Measurements from ENCODE around the gene PDILT. TPM values are rescaled to one million over a fixed set of nuclear protein-coding genes. Genes with fewer than 3 reads are reported as not detected.
"Not testable (repeated sequence)": the region's sequence is repeated elsewhere in the genome, so short reads cannot be mapped to it uniquely, and the experiment has no call there.

Gene PDILT
- polyA plus RNA-seq, 1 donor from 2014 or later, result not detected

DNA sequence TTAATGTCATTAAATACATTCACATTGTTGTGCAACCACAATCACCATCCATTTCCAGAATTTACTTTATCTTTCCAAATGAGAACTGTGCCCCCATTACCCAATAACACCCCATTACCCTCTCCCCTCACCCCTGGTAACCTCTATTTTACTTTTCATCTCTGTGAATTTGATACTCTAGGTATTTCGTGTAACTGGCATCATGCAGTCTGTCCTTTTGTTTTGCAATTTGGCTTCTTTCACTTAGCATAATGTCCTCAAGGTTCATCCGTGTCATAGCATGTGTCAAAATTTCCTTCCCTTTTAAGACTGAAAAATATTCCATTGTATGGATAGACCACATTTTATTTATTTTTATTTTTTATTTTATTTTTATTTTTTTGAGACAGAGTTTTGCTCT is 17.2 kb upstream of the PDILT start:
- H3K4me1 Mint-ChIP-seq, H3K4me3 Mint-ChIP-seq, H3K27ac Mint-ChIP-seq: not testable (repeated sequence)

DNA sequence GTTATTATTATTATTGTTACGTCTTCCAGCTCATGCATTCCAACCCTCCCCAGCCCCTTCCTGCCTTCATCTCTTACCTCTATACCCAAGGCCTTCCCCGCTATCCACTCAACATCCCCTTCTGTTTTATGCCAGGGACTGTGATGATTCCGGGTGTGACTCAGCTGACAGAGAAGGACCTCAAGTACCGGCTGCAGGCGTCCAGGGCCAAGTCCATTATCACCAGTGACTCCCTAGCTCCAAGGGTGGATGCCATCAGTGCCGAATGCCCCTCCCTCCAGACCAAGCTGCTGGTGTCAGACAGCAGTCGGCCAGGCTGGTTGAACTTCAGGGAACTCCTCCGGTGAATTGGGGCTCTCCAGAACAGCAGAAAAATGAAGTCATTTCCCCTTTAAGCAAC is 14.6 kb upstream of the PDILT start:
- H3K27me3 Mint-ChIP-seq, H3K27ac Mint-ChIP-seq, H3K4me3 Mint-ChIP-seq, H3K9me3 Mint-ChIP-seq, H3K4me1 Mint-ChIP-seq, H3K36me3 Mint-ChIP-seq: not testable (repeated sequence)

More for the DNA sequence above, 17.2 kb upstream of the PDILT start:
- not testable (repeated sequence) for H3K27me3 Mint-ChIP-seq, H3K36me3 Mint-ChIP-seq, H3K9me3 Mint-ChIP-seq

GRCh38 chr16:20415541-20415940 is 11.0 kb upstream of the PDILT start:
- no peak overlapping the region for H3K4me3 Mint-ChIP-seq
- no peaks in the 10 kb centered on the region for H3K4me1 Mint-ChIP-seq
- H3K27ac Mint-ChIP-seq, result no peak overlapping the region
- H3K36me3 Mint-ChIP-seq, result no peaks in the 10 kb centered on the region
- peaks cover 5% of the 10 kb centered on the region for H3K27me3 Mint-ChIP-seq
- H3K9me3 Mint-ChIP-seq, result peaks cover 0 to 8% (median 0%) of the 10 kb centered on the region in 3 donors

GRCh38 chr16:20411055-20411454 is 6.5 kb upstream of the PDILT start:
- H3K4me3 Mint-ChIP-seq, result no peak overlapping the region
- H3K27ac Mint-ChIP-seq, result no peak overlapping the region
- peaks cover 0 to 8% (median 0%) of the 10 kb centered on the region in 3 donors for H3K9me3 Mint-ChIP-seq
- no peaks in the 10 kb centered on the region for H3K36me3 Mint-ChIP-seq
- H3K4me1 Mint-ChIP-seq, result peaks cover 4 to 6% (median 4%) of the 10 kb centered on the region in 3 donors
- H3K27me3 Mint-ChIP-seq, result peaks cover 5% of the 10 kb centered on the region

DNA sequence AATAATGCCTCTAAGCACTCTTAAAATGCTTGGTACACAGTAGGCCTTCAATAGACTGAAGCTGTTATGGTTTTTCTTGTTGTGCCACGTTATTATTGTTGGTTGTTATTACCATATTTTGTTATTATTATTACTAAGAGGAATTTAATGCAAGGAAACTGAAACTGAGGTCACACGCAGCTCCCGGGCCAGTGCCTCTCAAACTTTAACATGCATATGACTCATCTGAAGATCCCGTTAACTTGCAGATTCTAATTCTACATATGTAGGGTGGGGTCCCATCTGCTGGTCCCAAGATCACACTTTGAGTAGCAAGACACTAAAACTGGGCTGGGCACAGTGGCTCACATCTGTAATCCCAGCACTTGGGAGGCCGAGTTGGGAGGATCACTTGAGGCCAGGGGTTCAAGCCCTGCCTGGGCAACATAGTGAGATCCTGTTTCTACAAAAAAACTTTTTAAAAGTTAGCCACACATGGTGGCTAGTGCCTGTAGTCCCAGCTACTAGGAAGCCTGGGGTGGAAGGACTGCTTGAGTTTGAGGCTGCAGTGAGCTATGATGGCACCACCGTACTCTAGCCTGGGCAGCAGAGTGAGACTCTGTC is 5.7 kb upstream of the PDILT start:
- H3K36me3 Mint-ChIP-seq, result peaks cover 2% of the 10 kb centered on the region
- H3K4me1 Mint-ChIP-seq, result peaks cover 4 to 6% (median 4%) of the 10 kb centered on the region in 3 donors
- H3K27me3 Mint-ChIP-seq, result peaks cover 5% of the 10 kb centered on the region
- peak overlapping the region in 1 of 4 donors; percentile 12 for H3K4me3 Mint-ChIP-seq
- peak overlapping the region in 1 of 3 donors; percentile 91 for H3K27ac Mint-ChIP-seq
- peaks cover 0 to 6% (median 0%) of the 10 kb centered on the region in 3 donors for H3K9me3 Mint-ChIP-seq

DNA sequence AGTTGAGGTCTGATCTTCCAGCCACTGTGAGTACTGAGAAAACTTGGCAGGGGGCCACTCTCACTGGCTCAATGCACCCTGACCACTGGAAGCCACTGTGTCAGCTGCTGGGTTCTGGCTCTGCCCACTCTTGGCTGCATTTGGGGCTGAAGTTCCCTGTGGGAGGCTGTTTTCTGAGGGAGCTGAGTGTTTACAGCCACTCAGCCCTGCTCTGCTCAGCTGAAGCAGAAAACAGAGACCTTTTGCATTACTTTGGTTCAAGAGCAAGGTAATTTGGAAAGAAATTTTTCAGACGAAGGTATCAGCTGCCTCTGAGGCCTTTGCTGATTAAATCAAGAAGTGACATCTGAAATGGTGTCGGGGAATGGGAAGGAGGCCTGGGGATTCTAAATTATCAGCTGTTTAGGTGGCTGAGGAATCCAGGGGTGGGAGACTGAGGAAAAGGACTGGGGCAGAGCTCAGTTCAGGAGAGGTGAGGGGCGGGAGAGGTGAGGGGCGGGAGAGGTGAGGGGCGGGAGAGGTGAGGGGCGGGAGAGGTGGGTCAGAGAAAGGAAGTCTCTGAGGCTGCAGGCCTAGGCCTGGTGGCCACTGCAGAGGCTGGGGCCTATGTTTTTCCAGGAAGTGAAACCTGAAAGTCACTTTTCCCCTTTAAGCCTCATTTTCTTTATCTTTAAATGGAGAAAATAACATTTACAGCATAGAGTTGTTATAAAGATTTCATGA is 5.0 kb upstream of the PDILT start, which contains the start of gene ACSM5:
Gene ACSM5 (plus strand): TSS at position 137 of the 723 bp plus-strand sequence. CDS start 1,951 bp downstream, outside the sequence.
- Mint-ChIP-seq H3K4me3 (peak within 1 kb of the TSS in 2 of 4 donors; percentile 6 to 88), H3K27ac (peak within 1 kb of the TSS in 1 of 3 donors; percentile 91), H3K9me3 (peaks cover 0 to 4% (median 0%) of the 10 kb centered on the region in 3 donors), H3K4me1 (peaks cover 4 to 6% (median 4%) of the 10 kb centered on the region in 3 donors), H3K27me3 (peaks cover 4% of the 10 kb centered on the region), H3K36me3 (peaks cover 2% of the 10 kb centered on the region)

DNA sequence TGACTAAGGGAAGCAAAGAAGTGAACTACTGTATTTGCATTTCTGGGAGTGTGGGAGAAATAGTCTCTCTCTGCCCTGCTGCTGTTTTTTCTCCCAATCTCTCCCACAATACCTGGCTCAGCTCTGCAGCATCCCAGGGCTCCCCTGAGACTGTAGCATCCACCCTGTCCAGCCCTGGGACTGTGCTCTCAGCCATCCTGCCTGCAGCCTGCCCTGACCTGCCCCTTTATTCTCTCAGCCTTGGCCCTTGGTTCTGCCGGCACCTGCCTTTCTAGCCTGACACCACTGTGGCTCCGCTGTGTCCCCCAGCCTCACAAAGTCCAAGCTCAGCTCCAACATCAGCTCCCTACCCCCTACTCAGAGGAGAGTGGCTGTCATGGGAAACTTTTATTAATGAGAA is 1.9 kb downstream of the PDILT start:
- Mint-ChIP-seq H3K27me3 (peaks cover 2% of the 10 kb centered on the region), H3K27ac (no peak overlapping the region), H3K4me3 (no peak overlapping the region), H3K4me1 (no peaks in the 10 kb centered on the region), H3K36me3 (peaks cover 2% of the 10 kb centered on the region), H3K9me3 (no peaks in the 10 kb centered on the region)

GRCh38 chr16:20401475-20402016 is 3.0 kb downstream of the PDILT start:
- peaks cover 2% of the 10 kb centered on the region for H3K36me3 Mint-ChIP-seq
- no peak overlapping the region for H3K4me3 Mint-ChIP-seq
- H3K9me3 Mint-ChIP-seq, result no peaks in the 10 kb centered on the region
- H3K27ac Mint-ChIP-seq, result no peak overlapping the region
- peaks cover 2% of the 10 kb centered on the region for H3K27me3 Mint-ChIP-seq
- no peaks in the 10 kb centered on the region for H3K4me1 Mint-ChIP-seq

GRCh38 chr16:20401066-20401465 is 3.5 kb downstream of the PDILT start:
- Mint-ChIP-seq H3K27me3 (peaks cover 2% of the 10 kb centered on the region), H3K36me3 (peaks cover 2% of the 10 kb centered on the region), H3K4me1 (no peaks in the 10 kb centered on the region), H3K9me3 (no peaks in the 10 kb centered on the region), H3K27ac (no peak overlapping the region), H3K4me3 (no peak overlapping the region)

DNA sequence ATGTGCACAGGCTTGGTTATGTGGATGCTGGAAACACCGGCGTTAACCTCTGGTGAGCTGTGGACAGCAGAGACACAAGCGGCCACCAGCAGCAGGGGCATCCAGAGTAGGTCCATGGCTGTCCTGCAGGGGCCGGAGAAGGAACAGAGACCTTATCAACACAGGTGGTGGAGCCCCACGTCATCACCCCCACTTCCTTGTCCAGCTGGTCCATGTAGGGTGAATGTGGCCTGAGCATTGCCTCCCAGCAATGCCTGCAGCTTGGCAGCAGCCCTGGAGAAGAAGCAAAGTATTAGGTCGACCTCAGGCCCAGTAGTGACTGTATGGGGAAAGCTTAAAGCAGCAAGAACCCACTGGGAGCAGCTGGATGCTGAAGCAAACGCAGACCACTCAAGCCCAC is 5.4 kb downstream of the PDILT start:
- H3K27me3 Mint-ChIP-seq, result peaks cover 2% of the 10 kb centered on the region
- no peaks in the 10 kb centered on the region for H3K4me1 Mint-ChIP-seq
- H3K4me3 Mint-ChIP-seq, result no peak overlapping the region
- no peaks in the 10 kb centered on the region for H3K9me3 Mint-ChIP-seq
- H3K36me3 Mint-ChIP-seq, result no peaks in the 10 kb centered on the region
- H3K27ac Mint-ChIP-seq, result no peak overlapping the region

- Mint-ChIP-seq H3K9me3 (no peaks in the 10 kb centered on the region), H3K4me3 (no peak overlapping the region), H3K27me3 (peaks cover 2% of the 10 kb centered on the region), H3K27ac (no peak overlapping the region), H3K4me1 (no peaks in the 10 kb centered on the region), H3K36me3 (no peaks in the 10 kb centered on the region)
Measured at GRCh38 chr16:20398603-20399002, 5.9 kb downstream of the PDILT start.

DNA sequence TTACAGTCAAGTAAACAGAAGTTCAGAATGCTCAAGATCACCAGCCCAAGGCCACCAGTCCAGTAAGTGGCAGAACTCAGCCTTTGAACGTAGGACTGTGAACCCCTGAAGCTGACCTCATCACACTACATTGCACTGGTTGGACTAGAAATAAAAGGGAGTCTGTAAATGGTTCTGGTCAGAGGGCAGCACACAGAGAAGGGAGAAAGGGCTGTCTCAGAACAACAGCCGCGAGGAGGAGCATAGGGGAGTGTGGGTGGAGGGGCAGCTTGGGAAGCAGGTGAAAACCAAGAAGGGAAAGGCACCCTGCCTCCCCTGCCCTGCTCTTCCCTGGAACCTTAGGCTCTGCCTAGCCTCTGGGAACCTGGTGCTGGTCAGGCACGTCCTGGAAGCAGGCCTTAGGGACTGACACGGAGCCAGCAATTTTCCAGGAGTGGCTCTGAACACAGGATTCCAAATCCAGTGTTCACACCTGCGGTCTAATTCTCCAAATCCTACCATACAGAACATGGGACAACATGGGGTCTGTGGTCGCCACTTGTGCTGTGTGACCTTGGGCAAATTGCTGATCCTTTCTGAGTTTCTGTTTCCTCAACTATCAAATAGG is 7.0 kb downstream of the PDILT start:
- H3K36me3 Mint-ChIP-seq, result no peaks in the 10 kb centered on the region
- no peaks in the 10 kb centered on the region for H3K9me3 Mint-ChIP-seq
- no peak overlapping the region for H3K27ac Mint-ChIP-seq
- no peaks in the 10 kb centered on the region for H3K4me1 Mint-ChIP-seq
- H3K27me3 Mint-ChIP-seq, result peaks cover 2% of the 10 kb centered on the region
- H3K4me3 Mint-ChIP-seq, result no peak overlapping the region

DNA sequence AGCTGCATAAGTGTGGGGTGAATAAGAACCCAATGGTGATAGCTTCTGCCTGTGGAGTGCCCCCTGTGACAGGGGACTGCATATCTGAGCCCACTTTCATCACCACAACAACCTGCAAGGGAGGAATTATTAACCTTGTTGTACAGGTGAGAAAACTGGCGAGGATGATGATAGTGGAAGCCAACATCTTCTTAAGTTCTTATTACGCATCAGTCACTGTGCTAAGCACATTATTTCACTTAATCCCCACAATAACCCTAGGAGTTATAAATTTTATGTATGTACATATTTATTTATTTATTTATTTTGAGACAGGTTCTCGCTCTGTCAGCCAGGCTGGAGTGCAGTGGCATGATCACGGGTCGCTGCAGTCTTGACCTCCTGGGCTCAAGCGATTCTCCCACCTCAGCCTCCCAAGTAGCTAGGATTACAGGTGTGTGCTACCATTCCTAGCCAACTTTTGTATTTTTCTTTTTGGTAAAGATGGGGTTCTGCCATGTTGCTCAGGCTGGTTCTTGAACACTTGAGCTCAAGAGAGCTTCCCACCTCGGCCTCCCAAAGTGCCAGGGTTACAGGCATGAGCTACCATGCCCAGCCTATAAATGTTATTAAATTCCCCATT is 7.6 kb downstream of the PDILT start:
- Mint-ChIP-seq H3K4me3 (no peak overlapping the region), H3K27ac (no peak overlapping the region), H3K27me3 (no peaks in the 10 kb centered on the region), H3K4me1 (no peaks in the 10 kb centered on the region), H3K9me3 (no peaks in the 10 kb centered on the region), H3K36me3 (no peaks in the 10 kb centered on the region)

- no peaks in the 10 kb centered on the region for H3K36me3 Mint-ChIP-seq
- H3K4me1 Mint-ChIP-seq, result no peaks in the 10 kb centered on the region
- peak overlapping the region in 1 of 3 donors; percentile 44 for H3K27ac Mint-ChIP-seq
- H3K4me3 Mint-ChIP-seq, result no peak overlapping the region
- no peaks in the 10 kb centered on the region for H3K9me3 Mint-ChIP-seq
- H3K27me3 Mint-ChIP-seq, result no peaks in the 10 kb centered on the region
Measured at GRCh38 chr16:20395946-20396345, 8.6 kb downstream of the PDILT start.
